K562 (cell line): ENCODE results near the gene FAM171A1. TPM values are rescaled to one million over a fixed set of nuclear protein-coding genes. Genes with fewer than 3 reads are reported as not detected.
"Not testable (repeated sequence)": the region's sequence is repeated elsewhere in the genome, so short reads cannot be mapped to it uniquely, and the experiment has no call there.

Experiments used
- ATAC-seq: fragments of 200-7000 bp; cut with Tn5 transposase; 3 replicates; pipeline ENCODE4 v1.9.1; 2020; ENCODE audit warnings: moderate library complexity
- BruUV-seq: library from RNA; stranded (reverse); fragments of 400-500 nt; replicated peaks from 2 replicates; lab custom pipeline; 2021; lab: Mats Ljungman, UMichigan
- CTCF ChIA-PET: fragments of 300-600 bp; formaldehyde crosslinking; extraction: SDS; loops from one replicate; lab custom pipeline; 2021; ENCODE audit warnings: low intra/inter-chr PET ratio; lab: Yijun Ruan, JAX
- POLR2A ChIA-PET: fragments of 300-600, 350-650 bp; sonication (Branson Sonifier 250); formaldehyde crosslinking; extraction: SDS; loops from one replicate; lab custom pipeline; 2021; ENCODE audit warnings: antibody characterized with exemption, inconsistent platforms; lab: Yijun Ruan, JAX
- DNase-seq, 4 experiments: peaks; one replicate each; pipeline versions ENCODE4 v3.0.0 to v3.0.0-alpha.2; 2011 to 2018; ENCODE audit warnings: low spot score in 3 of 4, mixed read lengths in 3 of 4; ENCODE audit errors: extremely low read depth in 1 of 4
- FAIRE-seq: peaks from 2 replicates; lab custom pipeline; 2011; peaks lifted over from hg19 to GRCh38; lab: Jason Lieb, UNC
- H2AFZ ChIP-seq: 2 replicates; pipeline ENCODE4 v1.6.0; 2011; ENCODE audit warnings: low read depth, low read length, control low read depth, inconsistent platforms
- H3K27ac ChIP-seq: fragments of 200-600 bp; 3 replicates; pipeline ENCODE4 v1.8.0; 2011; ENCODE audit warnings: low read depth, mild to moderate bottlenecking, control low read depth, inconsistent platforms, low read length, moderate library complexity, mixed read lengths; ENCODE audit errors: extremely low read depth
- H3K27me3 ChIP-seq, 2 experiments: fragments of 300-600 bp in 1 of 2; 2 replicates in 1 of 2; 3 replicates in 1 of 2; pipeline versions ENCODE4 v1.6.0 to v1.8.0; 2011; ENCODE audit warnings: inconsistent platforms in 2 of 2, low read length in 2 of 2, mild to moderate bottlenecking in 1 of 2, mixed read lengths in 1 of 2, moderate library complexity in 1 of 2; ENCODE audit not compliant: control insufficient read depth in 2 of 2, insufficient read depth in 2 of 2
- H3K36me3 ChIP-seq: fragments of 300-600 bp; 3 replicates; pipeline ENCODE4 v1.8.0; 2011; ENCODE audit warnings: mild to moderate bottlenecking, low read length, inconsistent platforms; ENCODE audit not compliant: control insufficient read depth, insufficient read depth
- H3K4me1 ChIP-seq, 2 experiments: fragments of 200-600 bp in 1 of 2; replicated peaks in 1 of 2; 2 replicates in 1 of 2; 3 replicates in 1 of 2; pipeline versions ENCODE4 v1.5.1 to v1.8.0; 2011; ENCODE audit warnings: inconsistent platforms in 2 of 2, low read length in 2 of 2, mild to moderate bottlenecking in 1 of 2, mixed read lengths in 1 of 2, moderate library complexity in 1 of 2; ENCODE audit not compliant: control insufficient read depth in 2 of 2, insufficient read depth in 2 of 2
- H3K4me2 ChIP-seq: 2 replicates; pipeline ENCODE4 v1.6.1; 2011; ENCODE audit warnings: low read length, control low read depth, inconsistent platforms, mixed read lengths; ENCODE audit not compliant: insufficient read depth
- H3K4me3 ChIP-seq: fragments of 200-600 bp; sonication (generic), shearing (Covaris generic); 2 replicates; pipeline ENCODE4 v1.5.1; 2016; ENCODE audit warnings: control low read depth, inconsistent platforms
- H3K79me2 ChIP-seq: fragments of 200-600 bp; 3 replicates; pipeline ENCODE4 v1.8.0; 2011; ENCODE audit warnings: low read length, inconsistent platforms; ENCODE audit not compliant: control insufficient read depth, insufficient read depth
- H3K9ac ChIP-seq, 2 experiments: 2 replicates each; pipeline versions ENCODE4 v1.6.0 to v1.6.1; 2011; ENCODE audit warnings: low read depth in 2 of 2, low read length in 2 of 2, control low read depth in 1 of 2, inconsistent platforms in 1 of 2, mild to moderate bottlenecking in 1 of 2, mixed read lengths in 1 of 2; ENCODE audit not compliant: insufficient read depth in 1 of 2
- H3K9me1 ChIP-seq: one replicate; pipeline ENCODE4 v1.6.0; 2011; ENCODE audit warnings: inconsistent platforms, mild to moderate bottlenecking, low read length, moderate library complexity; ENCODE audit not compliant: control insufficient read depth, insufficient read depth
- H3K9me3 ChIP-seq: replicated peaks from 2 replicates; pipeline ENCODE4 v1.5.1; 2011; ENCODE audit warnings: low read depth, low read length, inconsistent platforms; ENCODE audit not compliant: control insufficient read depth, insufficient read depth
- H4K20me1 ChIP-seq: replicated peaks from 2 replicates; pipeline ENCODE4 v1.6.1; 2011; ENCODE audit warnings: low read length, inconsistent platforms, mixed read lengths; ENCODE audit not compliant: control insufficient read depth, insufficient read depth
- ELF2 ChIP-seq: fragments of 250-450 bp; sonication (Bioruptor Pico); IDR thresholded peaks from 2 replicates; pipeline ENCODE4 v1.5.0; 2021; ENCODE audit warnings: mild to moderate bottlenecking
- MTF1 ChIP-seq: fragments of 250-450 bp; sonication (Bioruptor Pico); IDR thresholded peaks from 2 replicates; pipeline ENCODE4 v1.9.0; 2021; ENCODE audit warnings: moderate library complexity, mild to moderate bottlenecking, inconsistent platforms, borderline replicate concordance
- SMARCA4 ChIP-seq: fragments of 450-650 bp; IDR thresholded peaks from 2 replicates; pipeline ENCODE4 v1.6.1; 2016
- WGBS: fragments of 100-300 bp; shearing (Covaris generic); methylation state at CpG from one replicate; pipeline ENCODE4 v1.1.6; 2016; ENCODE audit warnings: low coverage, mixed read lengths; ENCODE audit not compliant: insufficient coverage; ENCODE audit errors: missing lambda C conversion rate; 5-methylcytosine and 5-hydroxymethylcytosine counted together
- in situ Hi-C: fragments of 300-500 bp; cut with MboI; formaldehyde crosslinking; loops from 4 replicates; pipeline ENCODE4 v1.15.0; 2018; ENCODE audit warnings: inconsistent platforms, mixed read lengths
- intact Hi-C: fragments of 100-400 bp; cut with micrococcal nuclease; formaldehyde crosslinking; loops from 2 replicates; pipeline ENCODE4 v1.14.2; 2022
- polyA plus RNA-seq, 8 experiments: library from polyadenylated mRNA; depleted of rRNA in 4 of 8; stranded (reverse) in 5 of 8; unstranded in 3 of 8; fragments of >200 nt; fragmentation: Nextera tagmentation in 2 of 8; fragmentation: Illumina TruSeq in 1 of 8; extraction: Ambion mirVana in 2 of 8; extraction: Trizol in 1 of 8; gene quantifications; 2 replicates each; pipeline versions ENCODE4 v1.2.1 to v1.2.3, GENCODE V29; 2011 to 2014; ENCODE audit warnings: inconsistent platforms in 1 of 8, missing spikeins in 1 of 8
- total RNA-seq, 7 experiments: library from RNA; depleted of rRNA in 6 of 7; stranded (reverse); fragments of >200 nt in 6 of 7; fragmentation: Illumina TruSeq in 2 of 7; extraction: Trizol in 2 of 7; gene quantifications; 2 replicates each; pipeline versions ENCODE4 v1.2.1 to v1.2.3, GENCODE V29; 2011 to 2021; ENCODE audit warnings: low replicate concordance in 1 of 7

The FAM171A1 gene
- total and polyA plus RNA-seq, 9 of the 15 experiments (the other 6 are each of a cell fraction or from before 2014, with no cell fraction given) = 0.51 to 8.2 (median 4.8) TPM

DNA sequence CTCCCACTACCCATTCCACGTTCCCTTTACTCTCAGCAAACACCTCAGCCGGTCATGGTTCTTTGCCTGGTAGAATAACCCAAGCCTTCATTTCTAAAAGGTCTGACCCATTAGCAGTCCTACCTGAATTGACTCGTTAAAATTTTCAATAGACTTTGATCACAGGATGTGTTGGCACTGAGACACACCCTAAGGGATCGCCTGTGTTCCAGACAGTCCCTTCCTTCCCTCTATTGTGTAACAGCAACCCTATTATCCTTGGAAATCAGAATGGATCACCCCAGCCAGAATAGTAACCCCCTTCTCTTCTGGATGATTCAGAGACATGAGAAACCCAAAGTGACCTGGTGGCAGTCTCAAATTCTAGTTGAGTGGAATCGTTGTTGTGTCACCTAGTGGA, 20.4 kb upstream of the FAM171A1 start:
- Histone ChIP-seq H3K9me1 (no peaks in the 10 kb centered on the region), H3K4me3 (no peak overlapping the region), H3K9ac (no peak overlapping the region), H3K27me3 (peaks cover 3 to 6% of the 10 kb centered on the region in 2 experiments; a peak in 3 of 5 replicates), H3K4me2 (no peak overlapping the region), H4K20me1 (no peaks in the 10 kb centered on the region)
- BruUV-seq = no TSS peak
- intact Hi-C loops = no loop called here
- CTCF ChIA-PET = no interaction called here
- ATAC-seq (no peak), FAIRE-seq (no peak)
- TF ChIP-seq SMARCA4 (no peak), ELF2 (no peak), MTF1 (CRISPR knock-in tag) (no peak)
- TF ChIP-seq, all 486 proteins: peak for 0
- no peaks in the 10 kb centered on the region for H3K36me3 ChIP-seq
- H3K27ac ChIP-seq = no peak overlapping the region
- H3K4me1 ChIP-seq = no peaks in the 10 kb centered on the region
- WGBS = 0% methylated on average over 5 of the region's 5 CpGs
- POLR2A ChIA-PET = no interaction called here
- DNase-seq = no peak
- H2AFZ ChIP-seq = no peak overlapping the region
- no peaks in the 10 kb centered on the region for H3K79me2 ChIP-seq
- no peaks in the 10 kb centered on the region for H3K9me3 ChIP-seq
- in situ Hi-C loops = no loop called here

DNA sequence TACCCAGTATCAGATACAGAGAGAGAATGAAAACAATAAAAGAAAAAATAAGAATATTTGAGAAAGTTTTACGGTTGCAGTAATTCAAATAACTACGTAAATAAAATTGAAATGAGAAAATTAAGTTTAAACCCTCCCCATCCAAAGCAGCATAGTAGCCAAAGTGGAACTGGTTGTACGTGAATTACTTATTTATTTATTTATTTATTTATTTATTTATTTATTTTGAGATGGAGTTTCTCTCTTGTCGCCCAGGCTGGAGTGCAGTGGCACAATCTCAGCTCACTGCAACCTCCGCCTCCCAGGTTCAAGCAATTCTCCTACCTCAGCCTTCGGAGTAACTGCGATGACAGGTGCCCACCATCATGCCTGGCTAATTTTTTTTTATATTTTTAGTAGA, 17.1 kb upstream of the FAM171A1 start:
- in situ Hi-C loops, DNase-seq, FAIRE-seq, CTCF ChIA-PET, intact Hi-C loops, H3K36me3 ChIP-seq, H3K4me1 ChIP-seq, BruUV-seq, H3K4me3 ChIP-seq, H4K20me1 ChIP-seq, H3K9me1 ChIP-seq, ATAC-seq, H3K79me2 ChIP-seq, H3K27ac ChIP-seq, H3K4me2 ChIP-seq, H3K9me3 ChIP-seq, H2AFZ ChIP-seq, H3K9ac ChIP-seq: not testable (repeated sequence)
- 46% methylated on average over 7 of the region's 7 CpGs for WGBS
- POLR2A ChIA-PET = interaction anchor here (1.0 to 1.2 kb wide), 2 partner anchors 9 to 12 kb away, joined by 3 read pairs; no protein-coding TSS in a partner anchor
- H3K27me3 ChIP-seq = peaks cover 3 to 11% of the 10 kb centered on the region in 2 experiments; a peak in 4 of 5 replicates
